Activated CD4-positive, alpha-beta T cell treated with anti-CD3 and anti-CD28 coated beads, Interleukin-2, amount 50 U/mL, for 24 hours (primary cell): ENCODE measurements around the gene INPP4A.

Source experiments
- DNase-seq, 2 donors: peaks; one replicate each; pipeline ENCODE4 v3.0.0-alpha.2; 2020; ENCODE audit warnings: low read depth in 1 of 2, low spot score in 1 of 2

Gene INPP4A

DNA sequence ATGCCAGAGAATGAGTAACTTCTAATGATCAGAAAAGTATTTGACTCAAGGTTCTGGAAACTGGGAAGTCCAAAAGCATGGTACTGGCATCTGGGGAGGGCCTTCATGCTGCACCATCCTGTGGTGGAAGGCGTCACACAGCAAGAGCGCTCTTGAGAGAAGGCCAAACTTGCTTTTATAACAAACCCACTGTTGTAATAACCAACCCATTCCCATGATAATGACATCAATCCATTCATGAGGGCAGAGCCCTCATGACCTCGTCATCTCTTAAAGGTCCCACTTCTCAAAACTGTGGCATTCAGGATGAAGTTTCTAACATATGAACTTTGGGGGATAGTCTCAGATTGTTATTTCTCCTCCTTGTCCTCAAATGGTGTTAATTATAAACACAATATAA, 95.9 kb downstream of the INPP4A start:
- no peak for DNase-seq

DNA sequence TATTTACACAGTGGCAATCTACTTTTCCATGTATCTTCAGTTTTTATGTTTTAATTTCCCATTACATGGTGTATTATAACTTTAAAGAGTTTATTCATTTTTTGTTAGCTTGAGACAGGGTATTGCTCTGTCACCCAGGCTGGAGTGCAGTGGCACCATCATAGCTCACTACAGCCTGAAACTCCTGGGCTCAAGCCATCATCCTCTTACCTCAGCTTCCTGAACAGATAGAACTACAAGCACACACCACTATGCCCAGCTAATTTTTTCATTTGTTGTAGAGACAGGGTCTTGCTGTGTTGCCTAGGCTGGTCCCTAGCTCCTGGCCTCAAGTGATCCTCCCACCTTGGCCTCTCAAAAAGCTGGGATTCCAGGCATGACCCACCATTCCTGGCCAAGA, 96.8 kb downstream of the INPP4A start:
- DNase-seq = no peak

DNA sequence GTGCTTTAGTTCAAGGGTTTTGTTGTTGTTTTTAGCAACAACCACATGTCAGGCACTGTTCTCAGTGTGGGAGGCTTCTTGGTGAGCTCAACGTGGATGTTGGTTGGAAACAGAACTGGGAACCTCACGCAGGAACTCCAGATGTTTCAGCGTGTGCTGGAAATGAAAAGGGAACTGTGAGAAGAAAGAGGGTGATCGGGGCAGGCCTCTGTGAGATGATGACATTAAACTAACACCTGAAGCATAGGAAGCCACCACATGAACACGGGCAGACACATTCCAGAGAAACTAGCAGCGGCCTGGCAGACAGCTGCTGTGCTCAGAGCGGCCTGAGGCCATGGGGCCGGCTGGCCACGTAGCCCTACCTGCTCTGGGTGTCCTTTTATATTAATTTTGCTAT, 97.2 kb downstream of the INPP4A start:
- DNase-seq = no peak

DNA sequence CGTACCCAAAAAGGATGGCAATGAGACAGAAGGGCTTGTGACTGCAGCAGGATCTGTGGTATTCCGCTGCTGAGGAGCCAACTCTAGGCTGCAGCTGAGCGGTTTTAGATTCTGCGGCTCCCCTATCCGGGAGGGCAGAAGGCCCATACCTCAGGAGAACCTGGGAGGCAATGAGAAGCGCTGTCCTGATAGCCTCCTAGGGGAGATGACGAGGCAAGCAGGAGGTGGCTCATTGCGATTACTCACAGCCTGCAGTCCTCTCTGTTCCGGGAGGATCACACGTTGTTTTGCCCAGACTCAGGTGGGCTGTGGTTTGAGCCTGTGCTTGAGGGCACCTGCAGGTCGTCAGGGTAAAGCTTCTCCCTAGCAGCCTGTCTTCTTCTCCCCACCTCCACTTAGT, 98.6 kb downstream of the INPP4A start:
- no peak for DNase-seq

DNA sequence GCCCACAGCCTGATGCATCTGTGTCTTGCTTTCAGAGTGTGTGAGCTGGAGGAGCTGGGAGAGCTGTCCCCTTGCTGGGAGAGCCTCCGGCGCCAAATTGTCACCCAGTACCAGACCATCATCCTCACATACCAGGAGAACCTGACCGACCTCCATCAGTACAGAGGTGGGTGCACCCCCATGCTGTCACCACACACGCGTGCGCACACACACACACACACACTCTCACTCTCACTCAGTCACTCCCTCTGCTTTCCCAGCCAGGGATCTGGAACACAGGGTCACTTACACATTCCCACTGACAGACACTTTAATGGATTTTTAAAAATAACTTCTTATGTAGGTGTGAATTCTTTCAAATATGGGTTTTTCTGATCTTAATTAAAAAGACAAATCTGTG, 99.2 kb downstream of the INPP4A start:
- no peak for DNase-seq

DNA sequence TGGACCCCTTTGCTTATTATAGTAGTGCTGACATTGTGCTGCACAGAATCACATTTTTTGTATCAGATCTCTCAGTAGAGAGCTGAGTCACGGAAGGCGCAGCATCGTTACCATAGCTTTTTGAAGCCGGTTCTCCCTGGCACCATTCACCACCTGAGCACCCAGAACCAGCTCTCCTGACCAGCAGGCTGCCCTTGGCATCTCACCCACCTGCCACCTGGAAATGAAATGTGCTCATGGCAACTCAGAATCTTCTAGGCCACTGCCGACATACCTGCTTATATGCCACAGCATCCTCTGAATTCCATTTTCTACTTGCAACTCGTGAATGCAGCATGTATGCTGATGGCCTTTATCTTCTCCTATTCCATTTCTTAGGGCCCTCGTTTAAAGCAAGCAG, 100.9 kb downstream of the INPP4A start:
- DNase-seq = no peak

DNA sequence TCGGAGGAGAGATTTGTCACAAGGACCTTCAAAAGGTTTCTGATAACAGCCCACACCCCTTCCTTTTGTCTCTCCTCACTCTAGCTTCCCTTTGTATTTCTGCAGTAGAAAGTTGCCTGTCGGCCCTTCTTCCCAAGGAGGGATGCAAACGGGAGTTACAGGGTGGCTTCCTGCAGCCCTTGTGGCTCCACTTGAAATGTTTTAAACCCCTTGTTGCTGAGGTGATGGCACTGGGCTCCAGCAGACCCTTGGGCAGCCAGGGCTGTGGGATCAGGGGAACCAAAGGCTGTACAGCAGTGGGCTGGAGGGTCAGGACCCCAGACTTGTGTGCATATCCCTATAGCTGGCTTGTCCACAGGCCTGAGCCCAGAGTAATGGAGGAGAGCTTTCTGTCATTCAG, 101.5 kb downstream of the INPP4A start:
- no peak for DNase-seq

DNA sequence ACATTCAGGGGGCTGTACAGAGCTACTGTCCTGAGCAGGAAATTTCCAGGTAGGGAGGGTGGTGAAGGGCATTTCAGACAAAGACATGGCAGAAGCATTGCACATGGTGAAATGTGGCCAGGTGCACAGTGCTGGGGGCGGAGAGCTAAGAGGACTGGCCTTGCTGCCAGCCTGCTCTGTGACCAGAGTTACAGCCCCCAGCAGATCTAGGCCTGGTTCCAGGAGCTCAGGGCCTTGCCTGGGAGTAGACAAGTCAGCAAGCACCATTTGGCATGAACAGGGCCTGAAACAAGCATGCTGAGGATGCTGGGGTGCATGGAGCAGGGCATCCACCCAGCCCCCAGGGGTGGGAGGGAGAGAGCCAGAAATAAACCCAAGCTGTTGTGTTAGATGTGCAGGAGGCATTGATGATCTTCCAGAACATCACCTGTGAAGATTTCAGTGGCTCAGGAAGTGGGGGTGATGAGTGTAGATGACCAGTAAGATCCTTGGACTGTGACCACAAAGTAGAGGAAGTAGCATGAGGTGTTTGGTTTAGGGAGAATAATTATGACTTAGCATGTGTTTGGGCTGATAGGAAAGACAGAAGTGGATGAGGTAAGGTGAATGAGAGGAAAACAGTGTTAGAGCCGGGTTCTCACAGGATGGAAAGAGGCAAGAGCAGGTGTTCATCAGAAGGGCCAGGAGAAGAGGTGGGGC, 102.6 kb downstream of the INPP4A start:
- DNase-seq = no peak

DNA sequence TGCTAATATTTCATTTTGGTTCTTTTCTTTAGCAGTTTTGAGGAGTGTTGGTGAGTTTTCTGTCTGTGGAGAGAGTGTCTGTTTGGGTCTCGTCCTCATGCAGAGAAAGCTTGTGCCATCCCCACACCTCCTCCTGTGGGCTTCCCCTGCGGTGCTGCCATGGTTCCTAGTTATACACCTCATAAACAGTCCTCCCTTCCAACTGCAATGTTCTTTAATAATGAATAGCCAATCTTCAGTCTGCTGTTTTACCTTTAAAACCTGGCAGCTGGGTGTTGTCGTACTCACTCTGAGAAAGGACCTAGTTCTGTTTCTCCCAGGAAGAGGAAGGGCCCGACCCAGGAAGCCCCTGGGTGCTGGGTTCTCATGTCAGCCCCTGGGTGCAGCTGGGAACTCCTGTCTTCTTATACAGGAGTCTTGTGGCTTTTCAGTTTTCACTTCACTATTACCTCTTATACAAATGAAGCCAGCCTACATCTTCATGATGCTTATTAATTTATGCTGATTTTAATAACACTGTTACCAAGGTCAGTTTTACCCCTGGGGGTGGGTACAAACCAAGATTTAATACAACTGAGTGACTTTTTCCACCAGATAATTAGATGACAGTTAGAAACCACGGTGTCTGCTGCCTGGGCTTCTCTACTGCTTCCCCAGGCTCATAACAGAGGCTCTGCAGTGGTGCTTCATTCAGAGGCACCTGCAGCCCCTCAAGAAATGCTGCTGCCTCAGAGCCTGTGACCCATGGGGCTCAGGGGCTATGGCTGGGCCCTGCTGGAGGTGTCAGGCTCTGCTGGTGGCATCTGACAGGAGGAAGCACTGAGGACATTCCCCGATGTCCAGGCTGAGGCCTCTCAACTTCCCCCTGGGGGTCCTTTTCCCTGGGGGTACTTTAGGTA, 104.5 kb downstream of the INPP4A start:
- no peak for DNase-seq

DNA sequence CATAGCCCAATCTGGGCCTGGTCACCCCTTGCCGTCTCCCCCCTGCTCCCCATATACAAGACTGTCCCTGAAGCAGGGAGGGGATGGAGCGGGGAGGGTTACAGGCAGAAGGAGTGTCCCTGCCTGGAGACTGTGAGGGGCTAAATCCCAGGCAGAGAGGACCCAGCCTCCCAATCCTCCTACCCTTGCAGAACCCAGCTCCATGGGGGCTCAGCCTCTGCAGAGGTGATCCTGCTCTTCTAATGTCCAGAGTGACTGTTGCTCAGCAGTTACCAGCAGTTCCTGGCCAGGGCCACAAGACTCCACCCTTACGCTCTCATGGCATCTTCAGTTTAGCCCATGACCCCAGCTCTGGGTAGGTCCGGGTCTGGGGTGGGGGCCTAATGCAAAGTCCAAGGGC, 105.5 kb downstream of the INPP4A start:
- no peak for DNase-seq

DNA sequence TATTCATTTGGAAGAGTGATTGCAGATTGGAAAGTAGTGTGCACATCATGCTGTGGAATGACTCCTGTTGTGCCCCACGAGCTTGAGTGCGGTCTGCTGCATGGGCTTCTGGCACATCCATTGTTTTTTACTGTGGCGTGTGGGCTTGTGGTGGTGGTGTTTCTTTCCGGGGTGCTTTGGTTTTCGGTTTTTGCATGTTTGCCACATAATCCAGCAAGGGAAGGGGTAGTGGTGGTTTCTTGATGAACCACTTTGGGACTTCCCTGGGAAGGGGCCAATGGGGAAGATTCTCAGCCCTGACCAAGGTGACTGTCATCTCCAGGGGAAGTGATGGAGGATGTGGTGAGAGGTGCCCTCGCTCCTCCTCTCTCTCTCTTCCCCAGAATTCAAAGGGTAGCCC, 106.7 kb downstream of the INPP4A start:
- no peak for DNase-seq

DNA sequence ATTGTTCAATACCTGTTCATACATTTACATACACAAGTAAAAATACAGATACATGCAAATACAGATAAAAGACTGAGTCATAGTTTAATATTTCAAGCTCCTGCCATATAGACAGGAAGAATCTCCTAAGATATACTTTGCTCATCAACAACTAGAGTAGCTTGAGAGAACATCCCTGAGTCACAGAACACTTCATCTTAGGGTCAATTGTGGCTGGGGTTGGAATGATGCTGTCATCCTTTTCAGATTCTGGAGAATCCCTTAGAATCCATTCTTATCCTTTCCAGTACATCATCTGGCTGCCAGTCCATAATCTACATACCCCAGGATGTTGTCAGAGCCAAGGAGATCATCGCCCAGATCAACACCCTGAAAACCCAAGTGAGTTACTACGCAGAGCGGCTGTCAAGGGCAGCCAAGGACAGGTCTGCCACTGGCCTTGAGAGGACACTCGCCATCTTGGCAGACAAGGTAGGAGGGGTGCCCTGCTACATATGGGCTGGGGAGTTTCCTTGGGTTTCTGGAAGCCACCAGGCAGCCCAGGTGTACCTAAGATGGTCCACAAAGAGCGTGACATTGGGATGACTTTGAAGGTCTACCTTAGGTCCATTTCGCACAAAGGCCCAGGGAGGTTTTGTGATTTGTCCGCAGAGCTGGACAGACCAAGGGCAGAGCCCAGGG, 108.0 kb downstream of the INPP4A start:
- DNase-seq = no peak

DNA sequence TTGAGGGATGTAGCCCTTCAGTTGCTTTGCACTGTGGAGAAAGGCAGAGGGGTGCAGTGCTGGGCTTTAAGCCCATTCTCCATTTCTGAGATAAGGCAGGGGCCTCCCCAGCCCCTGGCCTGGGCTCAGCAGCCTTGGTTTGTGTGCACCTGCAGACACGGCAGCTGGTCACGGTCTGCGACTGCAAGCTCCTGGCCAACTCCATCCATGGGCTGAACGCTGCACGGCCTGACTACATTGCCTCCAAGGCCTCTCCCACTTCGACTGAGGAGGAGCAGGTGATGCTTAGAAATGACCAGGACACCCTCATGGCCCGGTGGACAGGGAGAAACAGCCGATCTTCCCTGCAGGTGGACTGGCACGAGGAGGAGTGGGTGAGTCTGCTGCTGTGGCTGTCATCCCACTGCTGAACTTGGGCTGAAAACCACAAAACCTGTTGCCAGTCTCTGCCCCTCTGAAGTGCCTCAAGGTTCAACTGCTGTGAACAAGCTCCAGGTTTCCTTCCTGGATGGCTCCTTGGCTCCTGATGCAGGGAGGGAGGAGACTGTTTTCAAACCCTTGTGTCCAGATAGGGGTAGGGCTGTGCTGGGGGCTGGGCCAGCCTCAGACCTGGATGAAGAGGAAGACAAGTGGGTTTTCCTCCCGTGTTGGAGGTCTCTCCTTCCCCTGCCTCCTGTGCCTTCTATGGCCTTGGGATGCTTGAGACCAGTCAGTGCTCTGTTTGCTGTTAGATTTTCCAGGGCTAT, 109.6 kb downstream of the INPP4A start:
- DNase-seq = no peak

DNA sequence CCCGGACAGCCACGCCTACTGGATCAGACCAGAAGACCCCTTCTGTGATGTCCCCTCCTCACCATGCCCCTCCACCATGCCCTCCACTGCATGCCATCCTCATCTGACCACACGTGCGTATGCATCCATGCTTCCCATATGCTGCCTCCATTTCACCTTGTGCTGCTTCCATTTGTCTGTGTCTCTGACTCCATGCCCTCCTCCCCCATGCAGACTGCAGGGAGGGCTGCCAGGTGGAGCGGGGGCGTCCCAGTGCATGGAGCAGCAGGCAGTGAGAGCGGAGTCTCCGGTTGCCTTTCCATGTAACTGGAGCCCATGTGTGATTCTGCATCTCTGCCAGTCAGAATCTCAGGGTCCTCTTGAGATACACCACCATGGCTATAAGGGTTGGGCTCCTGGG, 111.0 kb downstream of the INPP4A start:
- no peak for DNase-seq

DNA sequence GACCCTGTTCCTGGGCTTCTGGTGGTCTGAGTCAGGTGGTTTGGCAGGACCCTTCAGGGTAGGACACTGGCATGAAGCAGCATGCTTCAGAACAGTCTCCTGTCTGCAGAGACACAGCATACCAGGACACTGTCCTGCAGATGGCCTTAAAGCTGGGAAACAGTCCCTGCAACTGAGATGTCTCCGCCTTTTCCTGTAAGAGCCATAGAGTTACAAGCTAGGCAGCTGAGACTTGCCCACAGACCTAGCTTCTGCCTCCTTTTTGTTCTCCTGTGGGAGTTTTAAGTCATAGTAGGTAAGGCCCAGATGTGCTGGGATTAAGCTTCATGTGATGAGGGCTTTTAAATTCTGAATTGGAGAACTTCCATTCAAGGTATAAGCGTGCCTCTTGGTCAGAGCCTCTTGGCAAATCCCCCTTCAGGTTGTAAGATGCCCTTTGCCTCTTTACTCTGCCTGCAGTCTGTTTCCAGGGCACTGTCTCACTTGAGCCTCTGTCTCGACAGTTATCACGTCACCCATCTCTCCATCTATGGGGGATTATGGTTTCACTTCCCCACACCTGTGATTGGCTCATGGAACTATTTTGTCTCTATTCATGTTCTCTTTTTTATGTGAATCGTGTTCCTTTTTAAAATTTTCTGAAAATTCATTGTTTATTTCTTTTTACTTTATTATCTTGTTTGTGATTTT, 111.8 kb downstream of the INPP4A start:
- DNase-seq = no peak

DNA sequence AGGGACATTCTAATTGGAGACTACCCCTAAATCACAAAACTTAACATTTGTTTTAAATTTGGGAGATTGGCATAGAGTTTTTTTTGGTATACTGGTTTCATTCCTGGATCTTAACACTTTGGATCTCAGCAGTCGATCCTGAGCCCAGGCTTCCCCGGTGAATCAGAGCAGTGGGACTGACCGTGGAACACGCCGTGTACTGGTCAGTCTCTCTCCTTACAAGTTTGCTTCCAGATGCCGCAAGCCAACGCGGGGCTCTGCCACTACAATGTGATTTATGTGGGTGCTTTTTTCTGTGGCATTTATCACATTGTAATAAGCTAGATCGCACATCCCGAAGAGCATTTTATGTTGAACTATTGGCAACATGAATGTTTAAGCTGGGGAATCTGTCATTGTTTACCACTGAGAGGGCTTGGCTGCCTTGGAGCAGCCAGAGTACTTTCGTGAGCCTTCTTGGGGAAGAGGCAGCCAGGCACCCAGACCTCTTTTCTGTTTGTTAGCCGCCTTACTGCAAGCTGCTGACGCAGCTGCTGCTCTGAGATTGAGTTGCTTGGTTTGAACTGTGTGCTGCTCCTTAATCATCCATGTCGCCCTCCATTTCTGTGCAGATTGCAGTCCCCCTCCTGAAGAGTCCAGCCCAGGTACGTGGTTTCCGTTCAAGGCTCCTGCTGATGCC, 114.3 kb downstream of the INPP4A start:
- no peak for DNase-seq

DNA sequence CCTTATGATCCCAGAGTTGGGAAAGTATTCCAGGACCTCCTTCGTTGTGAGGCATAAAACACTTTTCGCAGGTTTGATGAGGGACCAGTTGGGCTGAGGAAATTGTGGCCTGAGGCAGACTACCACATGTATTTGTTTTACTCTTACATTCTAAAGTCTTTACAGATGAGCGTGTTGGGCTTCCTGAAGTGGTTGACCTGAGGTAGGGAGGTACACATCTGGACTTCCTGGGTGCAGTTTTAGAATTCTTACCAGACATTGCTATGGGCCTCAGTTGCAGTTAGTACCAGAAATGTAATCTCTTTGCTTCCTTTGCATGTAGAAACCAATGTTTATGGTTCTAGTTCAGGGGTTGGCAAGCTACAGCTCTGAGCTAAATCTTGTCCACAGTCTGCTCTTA, 114.9 kb downstream of the INPP4A start:
- DNase-seq = no peak

DNA sequence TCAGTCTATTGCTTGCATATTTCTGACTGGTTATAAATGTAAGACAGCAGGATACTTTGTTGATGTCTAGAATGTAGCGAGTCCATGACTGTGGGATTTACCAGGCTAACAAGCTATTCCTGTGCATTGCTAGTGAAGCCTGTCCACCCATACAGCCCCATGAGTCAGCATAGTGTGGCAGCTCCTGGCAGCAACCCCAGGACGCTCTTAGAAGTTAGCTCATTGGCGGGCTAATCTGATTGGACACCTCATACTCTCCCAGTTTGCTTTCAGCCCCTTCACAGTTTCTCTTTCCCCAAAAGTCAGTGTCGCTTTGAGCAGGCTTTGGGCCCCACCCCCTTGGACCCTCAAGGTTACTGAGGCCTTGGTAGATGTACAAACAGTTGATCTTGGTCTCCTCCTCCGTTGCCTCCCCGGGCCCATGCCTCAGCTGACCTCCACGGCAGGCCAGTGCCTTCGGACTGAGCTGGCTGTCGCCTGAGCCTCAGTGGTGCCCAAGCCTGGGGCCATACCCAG, 115.7 kb downstream of the INPP4A start:
- no peak for DNase-seq

DNA sequence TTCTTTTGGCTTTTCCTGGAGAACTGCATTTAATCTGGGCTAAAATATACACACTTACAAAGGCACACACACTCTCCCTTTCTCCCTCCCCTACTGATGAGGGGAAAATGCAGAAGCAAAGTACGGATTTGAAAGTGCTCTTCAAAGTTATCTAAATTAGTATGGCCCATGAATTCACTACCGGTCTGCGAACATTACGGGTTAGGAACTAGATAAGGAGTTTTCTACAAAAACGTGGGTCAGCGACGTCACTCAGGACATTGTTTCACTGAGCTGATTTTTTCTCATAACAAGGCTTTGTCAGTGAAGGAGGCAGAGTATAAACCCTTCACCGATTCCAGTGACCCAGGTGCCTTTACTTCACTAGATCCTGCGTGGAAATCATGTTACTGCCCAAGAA, 116.4 kb downstream of the INPP4A start:
- DNase-seq = no peak
